Measurements from ENCODE around the gene RAB27A.

Gene RAB27A

GRCh38 chr15:55282284-55282833, 7.3 kb downstream of the RAB27A start:
- no peak for DNase-seq (ENCODE audit: low read depth in 2 of 2)

DNA sequence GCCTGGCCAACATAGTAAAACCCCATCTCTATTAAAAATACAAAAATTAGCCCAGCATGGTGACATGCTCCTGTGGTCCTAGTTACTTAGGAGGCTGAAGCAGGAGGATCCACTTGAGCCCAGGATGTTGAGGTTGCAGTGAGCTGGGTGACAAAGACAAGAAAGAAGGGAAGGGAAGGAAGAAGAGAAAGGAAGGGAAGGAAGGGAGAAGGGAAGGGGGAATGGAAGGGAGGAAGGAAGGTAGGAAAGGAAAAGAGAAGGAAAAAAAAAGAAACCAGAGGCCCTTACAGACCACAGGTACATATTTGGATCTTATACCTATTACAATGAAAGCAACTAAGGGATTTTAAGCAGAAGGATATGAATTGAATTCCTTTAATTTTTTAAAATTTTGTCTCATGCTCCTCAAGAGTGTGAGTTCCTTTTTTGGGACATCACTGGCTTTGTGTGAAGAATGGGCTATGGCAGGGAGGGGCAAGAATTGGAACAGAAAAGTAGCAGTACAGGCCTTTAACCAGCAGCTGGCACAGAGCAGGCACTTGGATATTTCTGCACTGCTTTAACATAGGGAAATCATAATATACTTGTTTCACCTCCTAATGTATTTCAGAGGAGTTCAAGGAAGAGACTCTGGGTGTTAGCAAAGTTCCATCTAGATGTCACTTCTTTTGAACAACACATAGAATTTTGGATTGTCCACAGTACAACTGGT, 7.9 kb downstream of the RAB27A start:
- no peak for DNase-seq (ENCODE audit: low read depth in 2 of 2)

DNA sequence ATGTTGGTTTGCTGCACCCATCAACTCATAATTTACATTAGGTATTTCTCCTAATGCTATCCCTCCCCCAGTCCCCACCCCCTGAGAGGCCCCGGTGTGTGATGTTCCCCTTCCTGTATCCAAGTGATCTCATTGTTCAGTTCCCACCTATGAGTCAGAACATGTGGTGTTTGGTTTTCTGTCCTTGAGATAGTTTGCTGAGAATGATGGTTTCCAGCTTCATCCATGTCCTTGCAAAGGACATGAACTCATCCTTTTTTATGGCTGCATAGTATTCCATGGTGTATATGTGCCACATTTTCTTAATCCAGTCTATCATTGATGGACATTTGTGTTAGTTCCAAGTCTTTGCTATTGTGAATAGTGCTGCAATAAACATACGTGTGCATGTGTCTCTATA, 9.0 kb downstream of the RAB27A start:
- peak in 1 of 2 donors; percentile 18 for DNase-seq (ENCODE audit: low read depth in 2 of 2)

- DNase-seq (ENCODE audit: low read depth in 2 of 2), result peak in 1 of 2 donors; percentile 24
Measured at GRCh38 chr15:55279746-55280351, 9.8 kb downstream of the RAB27A start.

DNA sequence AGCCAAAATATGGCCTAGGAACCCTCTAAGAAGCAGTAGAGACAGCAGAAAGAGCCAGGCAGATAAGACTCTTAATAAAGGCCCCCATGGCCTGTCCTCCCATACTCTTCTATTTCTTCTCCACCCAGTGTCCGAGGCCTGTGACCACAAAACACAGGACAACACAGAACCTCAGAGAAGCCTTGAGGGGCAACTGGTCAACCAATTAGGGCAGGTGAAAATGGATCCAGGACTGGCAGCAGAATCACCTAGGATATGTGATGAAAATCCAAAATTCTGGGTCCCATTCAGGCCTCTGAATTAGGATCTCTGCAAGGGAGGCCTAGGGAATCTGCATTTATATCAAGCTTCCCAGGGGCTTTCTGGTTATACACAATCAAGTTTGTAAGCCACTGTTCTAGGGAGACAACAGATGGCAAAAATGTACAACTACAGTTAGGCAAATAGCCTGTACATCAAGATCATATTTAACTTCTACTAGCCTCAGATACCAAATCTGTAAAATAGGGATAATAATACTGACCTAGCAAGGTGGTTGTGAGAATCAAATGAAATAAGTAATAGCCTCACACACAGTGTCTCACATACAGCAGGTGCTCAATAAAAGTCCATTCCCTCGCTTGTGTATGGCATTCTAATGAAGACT, 10.4 kb downstream of the RAB27A start:
- DNase-seq (ENCODE audit: low read depth in 2 of 2), result no peak

DNA sequence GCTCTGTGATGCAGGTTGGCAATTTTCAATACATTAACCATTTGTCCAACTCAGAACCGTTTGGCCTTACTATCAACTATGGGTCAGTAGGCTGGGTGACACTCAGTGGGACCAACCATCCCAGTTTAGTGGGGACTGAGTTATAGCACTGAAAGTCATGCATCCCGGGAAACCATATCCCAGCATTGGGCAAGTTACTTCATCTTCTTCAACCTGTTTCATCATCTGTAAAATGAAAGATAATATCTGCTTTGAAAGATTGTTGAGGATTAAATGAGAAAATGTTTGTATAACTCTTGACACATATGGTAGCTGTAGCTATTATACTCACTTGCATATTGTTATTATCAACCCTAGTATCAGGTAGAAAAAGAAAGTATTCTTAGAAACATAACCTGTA, 11.9 kb downstream of the RAB27A start:
- DNase-seq (ENCODE audit: low read depth in 2 of 2), result no peak

DNA sequence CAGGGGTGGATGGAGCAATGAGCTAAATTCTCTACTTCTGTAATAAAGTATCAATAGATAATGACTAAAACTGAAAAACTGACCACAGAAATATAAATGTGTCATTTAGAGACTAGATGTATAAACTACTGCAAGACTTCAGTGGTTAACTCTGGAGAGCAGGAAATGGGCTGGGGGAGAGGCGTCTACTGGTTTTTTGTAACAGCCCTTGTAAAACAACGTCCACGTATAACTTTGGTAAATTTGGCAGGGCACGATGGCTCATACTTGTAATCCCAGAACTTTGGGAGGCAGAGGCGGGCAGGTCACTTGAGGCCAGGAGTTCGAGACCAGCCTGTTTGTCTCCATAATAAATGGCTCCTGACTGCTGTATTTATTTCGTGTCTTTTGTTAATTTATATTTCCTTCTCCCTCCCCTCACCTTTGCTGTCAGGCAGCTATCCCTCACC, 12.5 kb downstream of the RAB27A start:
- DNase-seq (ENCODE audit: low read depth in 2 of 2), result peak; percentile 22 to 54

DNA sequence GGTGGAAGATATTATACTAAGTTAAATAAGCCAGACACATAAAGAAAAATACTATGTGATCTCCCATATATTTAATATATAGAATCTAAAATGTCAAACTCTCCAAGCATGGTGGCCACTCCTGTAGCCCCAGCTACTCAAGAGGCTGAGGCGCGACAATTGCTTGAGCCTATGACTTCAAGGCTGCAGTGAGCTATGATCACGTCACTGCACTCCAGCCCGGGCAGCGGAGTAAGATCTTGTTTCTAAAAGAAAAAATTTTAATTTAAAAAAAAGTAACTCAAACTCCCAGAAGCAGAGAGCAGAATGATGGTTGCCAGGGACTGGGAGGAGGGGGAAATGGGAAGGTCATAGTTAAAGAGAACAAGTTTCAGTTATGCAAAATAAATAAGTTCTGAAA, 13.3 kb downstream of the RAB27A start:
- no peak for DNase-seq (ENCODE audit: low read depth in 2 of 2)

GRCh38 chr15:55270291-55270690, 19.3 kb downstream of the RAB27A start:
- DNase-seq (ENCODE audit: low read depth in 2 of 2), result no peak

- no peak for DNase-seq (ENCODE audit: low read depth in 2 of 2)
Measured at GRCh38 chr15:55268176-55268695, 21.4 kb downstream of the RAB27A start.

DNA sequence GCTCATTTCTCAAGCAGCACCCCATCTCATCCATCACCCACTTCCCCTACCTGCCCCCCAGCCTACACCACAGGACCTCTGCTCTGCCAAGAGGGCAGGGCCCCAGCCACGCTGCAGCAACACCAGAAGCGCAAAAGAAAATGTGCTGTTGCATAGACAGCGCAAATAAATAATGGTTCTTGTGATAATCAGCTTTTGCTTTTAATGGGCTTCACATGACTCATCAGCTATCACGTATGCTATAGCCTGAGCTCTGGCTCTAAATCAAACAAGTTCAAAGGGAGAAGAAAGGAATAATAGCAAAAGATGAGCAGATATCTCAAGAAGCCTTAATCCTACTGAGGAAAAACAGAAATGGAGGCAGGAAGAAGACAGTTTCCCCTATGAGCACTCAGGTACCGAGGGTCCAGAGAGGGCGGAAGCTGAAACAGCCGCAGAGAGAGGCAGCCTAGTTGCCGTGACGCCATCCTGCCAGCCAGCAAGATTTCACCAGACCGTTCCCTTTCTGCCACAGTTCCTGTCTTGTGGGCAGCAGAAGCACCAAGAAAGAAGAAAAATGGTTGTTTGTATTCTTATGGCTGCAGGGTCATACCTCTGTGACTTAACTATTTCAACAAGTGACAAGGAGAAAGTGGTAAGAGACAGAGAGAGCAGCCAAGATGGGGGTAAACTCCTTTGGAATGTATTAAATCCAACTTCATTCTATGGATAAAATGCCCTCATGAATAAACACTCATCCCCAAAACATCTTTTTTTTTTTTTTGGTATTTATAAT, 22.0 kb downstream of the RAB27A start:
- no peak for DNase-seq (ENCODE audit: low read depth in 2 of 2)

DNA sequence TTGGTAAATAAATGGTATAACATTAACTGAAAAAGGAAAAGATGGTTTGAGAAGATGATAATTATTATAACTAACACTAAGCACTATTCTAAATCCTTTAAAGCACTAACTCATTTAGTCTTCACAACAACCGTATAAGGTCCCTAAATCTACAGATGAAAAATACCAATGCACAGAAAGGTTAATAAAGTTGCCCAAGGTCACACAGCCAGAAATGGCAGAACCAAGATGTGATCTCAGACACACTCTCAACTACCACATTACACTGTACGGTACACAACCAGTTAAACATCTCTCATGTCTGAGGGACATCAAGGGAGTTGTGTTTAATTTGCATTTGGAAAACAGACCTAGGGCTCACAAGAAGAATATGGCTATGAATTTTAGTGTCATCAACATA, 23.1 kb downstream of the RAB27A start:
- DNase-seq (ENCODE audit: low read depth in 2 of 2), result no peak

- no peak for DNase-seq (ENCODE audit: low read depth in 2 of 2)
Measured at GRCh38 chr15:55260562-55261131, 29.0 kb downstream of the RAB27A start.

DNA sequence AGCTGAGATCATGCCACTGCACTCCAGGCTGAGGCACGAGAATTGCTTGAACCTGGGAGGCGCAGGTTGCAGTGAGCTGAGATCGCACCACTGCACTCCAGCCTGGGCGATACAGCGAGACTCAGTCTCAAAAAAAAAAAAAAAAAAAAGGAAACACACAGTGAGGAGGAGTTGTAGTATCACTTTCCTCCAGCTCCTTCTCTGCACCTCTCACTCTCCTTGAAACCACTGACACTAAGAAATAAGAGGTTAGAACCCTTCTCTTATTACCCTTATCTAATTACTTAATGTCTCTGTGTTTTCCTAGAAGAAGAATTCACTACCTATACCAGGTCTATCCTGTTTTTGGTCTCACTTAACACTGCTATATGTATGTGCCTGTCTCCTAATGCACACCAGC, 31.7 kb downstream of the RAB27A start:
- no peak for DNase-seq (ENCODE audit: low read depth in 2 of 2)

- DNase-seq (ENCODE audit: low read depth in 2 of 2), result no peak
Measured at GRCh38 chr15:55257012-55257670, 32.5 kb downstream of the RAB27A start.

DNA sequence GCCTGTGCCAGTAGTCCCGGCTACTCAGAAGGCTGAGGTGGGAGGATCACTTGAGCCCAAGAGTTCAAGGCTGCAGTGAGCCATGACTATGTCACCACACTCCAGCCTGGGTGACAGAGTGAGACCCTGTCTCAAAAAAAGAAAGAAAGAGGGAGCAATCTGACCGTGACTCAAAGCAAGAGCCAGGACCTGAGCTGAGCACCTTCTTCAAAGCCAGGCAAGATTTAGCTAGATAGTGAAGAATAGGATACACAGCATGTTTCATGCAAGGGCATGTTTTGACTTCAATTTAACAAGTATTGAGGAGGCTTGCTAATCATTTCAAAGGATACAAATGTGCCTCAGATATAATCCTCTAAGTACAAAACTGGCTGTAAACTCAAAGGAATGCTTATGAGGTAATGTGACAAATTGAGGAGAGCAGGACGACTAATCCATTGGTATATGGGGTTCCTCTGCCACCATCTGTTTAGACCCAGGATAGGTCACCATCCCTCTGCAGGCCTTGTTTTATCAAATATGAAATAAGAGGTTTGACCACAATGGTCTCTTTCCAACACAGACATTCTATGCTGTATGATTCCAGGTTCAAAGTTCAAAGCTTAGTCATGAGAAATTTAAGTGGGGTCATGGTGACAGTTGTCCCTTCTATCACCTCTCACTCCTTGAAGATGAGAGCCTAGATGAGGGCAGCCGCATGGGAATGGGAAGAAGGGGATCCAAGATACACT, 33.2 kb downstream of the RAB27A start:
- no peak for DNase-seq (ENCODE audit: low read depth in 2 of 2)

- DNase-seq (ENCODE audit: low read depth in 2 of 2), result no peak
Measured at GRCh38 chr15:55255714-55256113, 33.9 kb downstream of the RAB27A start.

- no peak for DNase-seq (ENCODE audit: low read depth in 2 of 2)
Measured at GRCh38 chr15:55254916-55255679, 34.5 kb downstream of the RAB27A start.

- no peak for DNase-seq (ENCODE audit: low read depth in 2 of 2)
Measured at GRCh38 chr15:55253580-55253979, 36.0 kb downstream of the RAB27A start.
